Suprapubic skin (tissue), 4 donors: Measurements from ENCODE around the gene ANO4. TPM values are rescaled to one million over a fixed set of nuclear protein-coding genes. Genes with fewer than 3 reads are reported as not detected.

Source experiments
- DNase-seq, 2 donors: peaks; one replicate each; pipeline ENCODE4 v3.0.0-alpha.2; 2019; ENCODE audit warnings: low spot score in 2 of 2
- H3K27ac ChIP-seq: fragments of 200-600 bp; sonication (generic); one replicate; pipeline ENCODE4 v1.5.1; 2019
- H3K27me3 ChIP-seq: fragments of 200-600 bp; sonication (generic); one replicate; pipeline ENCODE4 v1.5.1; 2019
- H3K36me3 ChIP-seq: fragments of 200-600 bp; sonication (generic); one replicate; pipeline ENCODE4 v1.5.1; 2019
- H3K4me1 ChIP-seq: fragments of 200-600 bp; sonication (generic); one replicate; pipeline ENCODE4 v1.5.1; 2019
- H3K4me3 ChIP-seq: fragments of 200-600 bp; sonication (generic); one replicate; pipeline ENCODE4 v1.5.1; 2019; ENCODE audit warnings: mild to moderate bottlenecking
- H3K9me3 ChIP-seq: fragments of 200-600 bp; sonication (generic); one replicate; pipeline ENCODE4 v1.5.1; 2019
- CTCF ChIP-seq, 2 donors: fragments of 200-600 bp in 1 of 2; fragments of 450-650 bp in 1 of 2; sonication (generic) in 1 of 2; IDR thresholded peaks; one replicate each; pipeline ENCODE4 v1.5.1; 2016 to 2019; ENCODE audit warnings: antibody characterized with exemption in 2 of 2, mild to moderate bottlenecking in 1 of 2, moderate library complexity in 1 of 2
- EP300 ChIP-seq: sonication (generic); formaldehyde crosslinking; IDR thresholded peaks from one replicate; pipeline ENCODE4 v1.6.1; 2017; ENCODE audit warnings: antibody characterized with exemption
- POLR2A ChIP-seq, 2 donors: fragments of 450-650 bp; IDR thresholded peaks; one replicate each; pipeline ENCODE4 v1.6.1; 2017; ENCODE audit warnings: antibody characterized with exemption in 2 of 2, mild to moderate bottlenecking in 2 of 2, moderate library complexity in 2 of 2
- POLR2AphosphoS5 ChIP-seq, 3 donors: sonication (generic); formaldehyde crosslinking; IDR thresholded peaks; one replicate each; pipeline ENCODE4 v1.6.1; 2017; ENCODE audit warnings: antibody characterized with exemption in 3 of 3
- WGBS: methylation state at CpG from one replicate; pipeline ENCODE4 v1.1.5; 2018; 5-methylcytosine and 5-hydroxymethylcytosine counted together
- total RNA-seq, 4 donors: library from RNA; depleted of rRNA; stranded (reverse); fragments of >200 nt; gene quantifications; one replicate each; pipeline ENCODE4 v1.1.0, GENCODE V29; 2016

ANO4 gene
- total RNA-seq, 4 donors from 2014 or later = 0.30 to 1.2 TPM; not detected in 2

GRCh38 chr12:100875156-100875555 lies 80.6 kb downstream of the ANO4 start:
- H3K36me3 ChIP-seq = no peaks in the 10 kb centered on the region
- no peaks in the 10 kb centered on the region for H3K4me1 ChIP-seq
- DNase-seq = no peak
- no peak for TF ChIP-seq EP300
- no peak for TF ChIP-seq POLR2AphosphoS5 (IDR thresholded peaks at IDR 0.05)
- TF ChIP-seq CTCF (IDR thresholded peaks at IDR 0.05) = no peak
- no peak for TF ChIP-seq POLR2A (IDR thresholded peaks at IDR 0.05)
- no peak overlapping the region for H3K4me3 ChIP-seq
- no peaks in the 10 kb centered on the region for H3K27me3 ChIP-seq
- H3K27ac ChIP-seq = no peak overlapping the region
- WGBS = 82% methylated on average over 7 of the region's 7 CpGs
- H3K9me3 ChIP-seq = peaks cover 5% of the 10 kb centered on the region

- no peak overlapping the region for H3K27ac ChIP-seq
- no peak overlapping the region for H3K4me3 ChIP-seq
- H3K27me3 ChIP-seq = no peaks in the 10 kb centered on the region
- WGBS = 86% methylated on average over 2 of the region's 2 CpGs
- TF ChIP-seq POLR2A (IDR thresholded peaks at IDR 0.05) (no peak), POLR2AphosphoS5 (IDR thresholded peaks at IDR 0.05) (no peak), CTCF (IDR thresholded peaks at IDR 0.05) (no peak), EP300 (no peak)
- no peaks in the 10 kb centered on the region for H3K36me3 ChIP-seq
- no peaks in the 10 kb centered on the region for H3K4me1 ChIP-seq
- DNase-seq = no peak
- H3K9me3 ChIP-seq = peaks cover 5% of the 10 kb centered on the region
Observed at GRCh38 chr12:100875771-100876170, 81.2 kb downstream of the ANO4 start.

- Histone ChIP-seq H3K27ac (no peak overlapping the region), H3K36me3 (no peaks in the 10 kb centered on the region), H3K27me3 (no peaks in the 10 kb centered on the region), H3K4me3 (no peak overlapping the region), H3K4me1 (no peaks in the 10 kb centered on the region), H3K9me3 (peaks cover 5% of the 10 kb centered on the region)
- no peak for TF ChIP-seq EP300
- no peak for TF ChIP-seq CTCF (IDR thresholded peaks at IDR 0.05)
- TF ChIP-seq POLR2A (IDR thresholded peaks at IDR 0.05) = no peak
- no peak for TF ChIP-seq POLR2AphosphoS5 (IDR thresholded peaks at IDR 0.05)
- 52% methylated on average over 2 of the region's 2 CpGs for WGBS
- no peak for DNase-seq
Observed at GRCh38 chr12:100877776-100878175, 83.2 kb downstream of the ANO4 start.

GRCh38 chr12:100895192-100895591 lies 100.6 kb downstream of the ANO4 start:
- WGBS = 63% methylated on average over 2 of the region's 2 CpGs
- Histone ChIP-seq H3K36me3 (no peaks in the 10 kb centered on the region), H3K4me3 (no peak overlapping the region), H3K4me1 (no peaks in the 10 kb centered on the region), H3K27me3 (no peaks in the 10 kb centered on the region), H3K9me3 (no peaks in the 10 kb centered on the region), H3K27ac (no peak overlapping the region)
- DNase-seq = no peak
- TF ChIP-seq POLR2AphosphoS5 (IDR thresholded peaks at IDR 0.05) = no peak
- TF ChIP-seq POLR2A (IDR thresholded peaks at IDR 0.05) = no peak
- TF ChIP-seq EP300 = no peak
- no peak for TF ChIP-seq CTCF (IDR thresholded peaks at IDR 0.05)

GRCh38 chr12:100896192-100896591 lies 101.6 kb downstream of the ANO4 start:
- Histone ChIP-seq H3K4me3 (no peak overlapping the region), H3K36me3 (no peaks in the 10 kb centered on the region), H3K27me3 (no peaks in the 10 kb centered on the region), H3K27ac (no peak overlapping the region), H3K9me3 (no peaks in the 10 kb centered on the region), H3K4me1 (no peaks in the 10 kb centered on the region)
- no peak for DNase-seq
- TF ChIP-seq CTCF (IDR thresholded peaks at IDR 0.05) = no peak
- no peak for TF ChIP-seq EP300
- no peak for TF ChIP-seq POLR2AphosphoS5 (IDR thresholded peaks at IDR 0.05)
- WGBS = 84% methylated on average over 5 of the region's 5 CpGs
